ENCODE measurements around the gene HSDL1. TPM values are rescaled to one million over a fixed set of nuclear protein-coding genes. Genes with fewer than 3 reads are reported as not detected.
A peak's percentile ranks its signal among the peaks of the same experiment; 100 is the strongest.

The HSDL1 gene
- polyA plus RNA-seq, result 10 to 100 TPM in 2 of 4 donors, 1 to 10 TPM in 2; 7.1 to 18.7 (median 10.4) TPM
- long read RNA-seq, donor 1, result 0 reads
- long read RNA-seq, donor 2, partial matches to known transcripts, result 0 of 4 reads
- long read RNA-seq, donor 2, other reads (novel, unspliced or antisense), result 0 of 4 reads
- long read RNA-seq, donor 3, transcript HSDL1-208 (1 exons, 3,059 nt), result major isoform, 9 of 10 reads
- long read RNA-seq, donor 3, partial matches to known transcripts, result 0 of 10 reads
- long read RNA-seq, donor 3, other reads (novel, unspliced or antisense), result 0 of 10 reads
- long read RNA-seq, donor 4, result 0 reads
- long read RNA-seq, donor 5, transcript HSDL1-208 (1 exons, 3,059 nt), result major isoform, 5 of 5 reads
- long read RNA-seq, donor 5, partial matches to known transcripts, result 0 of 5 reads
- long read RNA-seq, donor 5, other reads (novel, unspliced or antisense), result 0 of 5 reads
- long read RNA-seq, donor 6, partial matches to known transcripts, result 0 of 7 reads
- long read RNA-seq, donor 6, other reads (novel, unspliced or antisense), result 0 of 7 reads
- long read RNA-seq, donor 7, transcript HSDL1-201 (6 exons, 3,519 nt), result minor isoform, 20 of 56 reads
- long read RNA-seq, donor 7, transcript HSDL1-208 (1 exons, 3,059 nt), result major isoform, 35 of 56 reads
- long read RNA-seq, donor 7, partial matches to known transcripts, result 0 of 56 reads
- long read RNA-seq, donor 7, other reads (novel, unspliced or antisense), result 0 of 56 reads
- long read RNA-seq, donor 8, result 0 reads
- long read RNA-seq, donor 9, partial matches to known transcripts, result 0 of 2 reads
- long read RNA-seq, donor 9, other reads (novel, unspliced or antisense), result 0 of 2 reads
- long read RNA-seq, donor 10, transcript HSDL1-201 (6 exons, 3,519 nt), result minor isoform, 7 of 16 reads
- long read RNA-seq, donor 10, transcript HSDL1-208 (1 exons, 3,059 nt), result major isoform, 8 of 16 reads
- long read RNA-seq, donor 10, partial matches to known transcripts, result 0 of 16 reads
- long read RNA-seq, donor 10, other reads (novel, unspliced or antisense), result 0 of 16 reads

DNA sequence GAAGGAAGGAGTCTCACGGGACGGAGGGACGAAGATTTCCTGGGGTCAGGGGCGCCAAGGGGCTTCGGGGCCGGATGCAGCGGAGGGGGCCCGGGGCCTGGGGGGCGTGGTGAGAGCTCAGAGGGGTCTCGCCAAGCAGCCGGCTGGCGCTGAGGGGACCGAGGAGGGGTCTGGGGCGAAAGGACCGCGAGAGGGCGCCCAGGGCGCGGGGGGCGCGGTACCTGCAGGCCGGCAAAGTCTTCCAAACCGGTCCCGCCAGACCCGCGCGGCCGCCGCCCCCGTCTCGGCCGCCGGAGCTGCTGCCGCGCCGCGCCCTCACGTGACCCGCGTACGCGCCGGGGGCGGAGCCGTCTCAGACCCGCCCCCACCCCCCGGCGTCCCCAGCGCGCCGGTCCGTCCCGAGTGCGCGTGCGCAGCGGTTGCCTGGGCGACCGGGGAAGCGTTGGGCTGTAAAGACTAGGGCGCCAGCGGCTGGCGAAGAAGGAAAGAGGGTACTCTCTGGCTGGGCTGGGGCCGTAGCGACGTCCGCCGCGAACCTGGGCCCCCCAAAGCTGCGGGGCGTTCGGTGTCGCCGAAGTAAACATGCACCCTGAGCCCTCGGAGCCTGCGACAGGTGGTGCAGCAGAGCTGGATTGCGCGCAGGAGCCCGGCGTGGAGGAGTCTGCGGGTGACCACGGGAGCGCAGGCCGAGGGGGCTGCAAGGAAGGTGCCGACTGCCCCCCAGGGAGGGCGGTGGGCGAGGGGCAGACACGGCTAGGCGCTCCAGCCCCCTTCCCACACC, at the start of gene HSDL1, which contains the start of gene DNAAF1:
TSS of gene HSDL1 (minus strand) at position 319 of the 781 bp plus-strand sequence. CDS start 13,856 bp downstream, outside the sequence.
TSS of gene DNAAF1 (plus strand) at position 450 of the 781 bp plus-strand sequence. CDS start at position 583, 133 bp downstream.
- H3K9me3 ChIP-seq (ENCODE audit: control insufficient read depth in 2 of 2, insufficient read depth in 1 of 2, low read depth in 1 of 2, low read length in 1 of 2), result no peaks in the 10 kb centered on the region
- FAIRE-seq (no peak), DNase-seq (peak; percentile 88 to 96)
- no peaks in the 10 kb centered on the region for H3K27me3 ChIP-seq (ENCODE audit: control insufficient read depth in 3 of 3, insufficient read depth in 3 of 3, low read length in 3 of 3)
- no peaks in the 10 kb centered on the region for H3K36me3 ChIP-seq (ENCODE audit: control insufficient read depth in 3 of 3, insufficient read depth in 2 of 3, low read depth in 1 of 3, low read length in 3 of 3)
- peak within 1 kb of the TSS; percentile 68 to 88 (median 87) for H3K4me3 ChIP-seq (ENCODE audit: low read depth in 1 of 3, low read length in 3 of 3)
- H3K27ac ChIP-seq (ENCODE audit: low read depth in 1 of 3, low read length in 2 of 3), result peak within 1 kb of the TSS in 2 of 3 donors; percentile 36 to 39
- peaks cover 0 to 4% (median 0%) of the 10 kb centered on the region in 3 donors for H3K4me1 ChIP-seq (ENCODE audit: control insufficient read depth in 3 of 3, insufficient read depth in 2 of 3, low read depth in 1 of 3, low read length in 2 of 3)
- WGBS, 3 donors, result 0 to 1% (median 1%) methylated on average over 51 to 89 of the region's 89 CpGs

DNA sequence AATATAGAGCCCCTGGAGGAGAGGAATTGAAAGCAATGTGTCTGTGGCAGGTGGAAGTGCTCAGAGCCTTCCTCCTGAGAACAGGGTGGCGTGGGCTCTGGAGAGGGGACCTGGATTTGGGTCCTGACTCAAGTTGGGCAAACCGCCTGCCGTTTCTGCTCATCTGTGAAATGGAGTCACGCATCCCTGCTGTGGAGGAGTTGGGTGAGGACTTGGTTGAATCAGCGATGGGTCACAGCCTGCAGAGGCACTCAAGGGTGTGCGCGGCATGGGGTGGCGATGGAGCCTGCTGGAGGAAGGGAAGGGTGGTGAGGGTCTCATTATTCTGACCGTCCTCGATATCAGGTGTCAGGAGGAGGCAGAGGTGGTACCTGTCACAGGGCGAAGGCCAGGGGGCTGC, 49.0 kb upstream of the HSDL1 start:
- DNase-seq, result no peak
- 82 to 95% (median 87%) methylated on average over 9 to 11 of the region's 11 CpGs for WGBS, 3 donors
- H3K4me3 ChIP-seq (ENCODE audit: low read depth in 1 of 3, low read length in 3 of 3), result no peak overlapping the region

DNA sequence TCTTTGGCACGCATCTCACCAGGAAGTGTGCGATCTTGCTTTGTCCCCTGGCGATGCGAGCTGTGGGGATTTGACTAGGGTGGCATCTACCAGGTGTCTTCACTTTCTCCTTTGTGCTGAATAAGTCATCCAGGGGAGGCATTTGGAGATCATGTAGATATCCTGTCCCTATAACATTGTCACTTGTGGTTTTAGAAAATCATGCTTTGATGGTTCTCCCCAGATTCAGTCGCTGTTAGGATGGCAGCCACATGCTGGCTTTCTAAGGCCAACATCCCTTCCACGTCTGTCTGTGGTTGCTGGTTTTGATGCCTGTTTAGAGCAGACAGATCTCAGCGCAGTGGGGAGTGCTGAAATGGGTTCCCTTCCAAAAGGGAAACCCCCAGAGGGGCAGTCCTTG, 48.5 kb upstream of the HSDL1 start:
- no peaks in the 10 kb centered on the region for H3K9me3 ChIP-seq (ENCODE audit: control insufficient read depth in 2 of 2, insufficient read depth in 1 of 2, low read depth in 1 of 2, low read length in 1 of 2)
- no peaks in the 10 kb centered on the region for H3K4me1 ChIP-seq (ENCODE audit: control insufficient read depth in 3 of 3, insufficient read depth in 2 of 3, low read depth in 1 of 3, low read length in 2 of 3)
- DNase-seq (no peak), FAIRE-seq (no peak)
- H3K36me3 ChIP-seq (ENCODE audit: control insufficient read depth in 3 of 3, insufficient read depth in 2 of 3, low read depth in 1 of 3, low read length in 3 of 3), result no peaks in the 10 kb centered on the region
- H3K27me3 ChIP-seq (ENCODE audit: control insufficient read depth in 3 of 3, insufficient read depth in 3 of 3, low read length in 3 of 3), result peaks cover 0 to under 1% (median 0%) of the 10 kb centered on the region in 3 donors
- no peak overlapping the region for H3K4me3 ChIP-seq (ENCODE audit: low read depth in 1 of 3, low read length in 3 of 3)
- 74 to 84% (median 78%) methylated on average over 7 of the region's 7 CpGs for WGBS, 3 donors
- no peak overlapping the region for H3K27ac ChIP-seq (ENCODE audit: low read depth in 1 of 3, low read length in 2 of 3)

More for the DNA sequence above, 49.0 kb upstream of the HSDL1 start:
- no peak overlapping the region for H3K27ac ChIP-seq (ENCODE audit: low read depth in 1 of 3, low read length in 2 of 3)
- H3K4me1 ChIP-seq (ENCODE audit: control insufficient read depth in 3 of 3, insufficient read depth in 2 of 3, low read depth in 1 of 3, low read length in 2 of 3), result no peaks in the 10 kb centered on the region
- peaks cover 0 to 6% (median 0%) of the 10 kb centered on the region in 3 donors for H3K27me3 ChIP-seq (ENCODE audit: control insufficient read depth in 3 of 3, insufficient read depth in 3 of 3, low read length in 3 of 3)
- no peak for FAIRE-seq
- no peaks in the 10 kb centered on the region for H3K9me3 ChIP-seq (ENCODE audit: control insufficient read depth in 2 of 2, insufficient read depth in 1 of 2, low read depth in 1 of 2, low read length in 1 of 2)
- H3K36me3 ChIP-seq (ENCODE audit: control insufficient read depth in 3 of 3, insufficient read depth in 2 of 3, low read depth in 1 of 3, low read length in 3 of 3), result no peaks in the 10 kb centered on the region

DNA sequence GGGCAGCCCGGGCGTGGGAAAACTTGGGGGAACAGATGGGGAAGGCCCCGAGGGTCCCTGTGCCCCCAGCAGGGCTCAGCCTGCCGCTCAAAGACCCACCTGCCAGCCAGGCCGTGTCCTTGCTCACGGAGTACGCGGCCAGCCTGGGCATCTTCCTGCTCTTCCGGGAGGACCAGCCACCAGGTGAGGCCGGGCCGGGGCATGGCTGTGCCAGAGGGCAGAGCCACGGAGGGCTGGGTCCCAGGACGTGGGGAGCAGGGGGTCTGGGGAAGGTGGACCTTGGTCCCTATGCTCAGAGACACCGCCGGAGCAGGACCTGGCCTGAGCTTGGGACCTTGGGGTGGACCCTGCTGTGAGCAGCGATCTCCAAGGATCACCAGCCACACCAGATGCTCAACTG, 46.5 kb upstream of the HSDL1 start:
- DNase-seq (no peak), FAIRE-seq (no peak)
- WGBS, 3 donors, result 85 to 96% (median 93%) methylated on average over 14 to 16 of the region's 16 CpGs
- no peak overlapping the region for H3K27ac ChIP-seq (ENCODE audit: low read depth in 1 of 3, low read length in 2 of 3)
- no peaks in the 10 kb centered on the region for H3K4me1 ChIP-seq (ENCODE audit: control insufficient read depth in 3 of 3, insufficient read depth in 2 of 3, low read depth in 1 of 3, low read length in 2 of 3)
- H3K9me3 ChIP-seq (ENCODE audit: control insufficient read depth in 2 of 2, insufficient read depth in 1 of 2, low read depth in 1 of 2, low read length in 1 of 2), result no peaks in the 10 kb centered on the region
- no peak overlapping the region for H3K4me3 ChIP-seq (ENCODE audit: low read depth in 1 of 3, low read length in 3 of 3)
- no peaks in the 10 kb centered on the region for H3K27me3 ChIP-seq (ENCODE audit: control insufficient read depth in 3 of 3, insufficient read depth in 3 of 3, low read length in 3 of 3)
- H3K36me3 ChIP-seq (ENCODE audit: control insufficient read depth in 3 of 3, insufficient read depth in 2 of 3, low read depth in 1 of 3, low read length in 3 of 3), result no peaks in the 10 kb centered on the region

DNA sequence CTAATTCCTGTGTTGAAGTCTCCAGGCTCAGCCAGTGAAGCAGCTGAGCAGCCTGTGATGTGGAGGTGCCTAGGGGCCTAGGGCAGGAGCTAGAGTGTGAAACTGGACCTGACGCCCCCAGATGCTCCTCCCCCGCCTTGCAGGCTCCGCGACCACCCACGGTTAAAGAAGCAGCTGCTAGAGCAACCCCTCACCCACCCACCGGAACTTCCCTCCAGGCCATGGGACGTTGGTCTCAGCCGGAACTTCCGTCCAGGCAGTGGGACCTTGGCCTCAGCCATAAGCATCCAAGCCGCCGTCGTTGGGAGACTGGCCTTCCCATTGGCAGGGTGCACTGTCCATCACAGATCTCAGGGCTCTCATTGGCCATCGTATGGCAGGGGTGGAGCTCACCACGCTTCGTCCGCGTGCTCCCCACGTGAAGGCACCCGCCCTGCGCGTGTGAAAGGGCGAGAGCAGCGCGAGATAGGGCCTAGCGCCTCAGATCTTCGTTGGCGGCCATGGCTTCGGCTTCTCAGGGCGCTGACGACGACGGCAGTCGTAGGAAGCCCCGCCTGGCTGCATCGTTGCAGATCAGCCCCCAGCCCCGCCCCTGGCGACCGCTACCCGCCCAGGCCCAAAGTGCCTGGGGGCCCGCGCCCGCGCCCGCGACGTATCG, 45.9 kb upstream of the HSDL1 start, which contains the start of gene ADAD2:
TSS of gene ADAD2 (plus strand) at position 427 of the 658 bp plus-strand sequence. CDS start at position 501, 74 bp downstream.
- Histone ChIP-seq H3K27me3 (ENCODE audit: control insufficient read depth in 3 of 3, insufficient read depth in 3 of 3, low read length in 3 of 3) (no peaks in the 10 kb centered on the region), H3K4me3 (ENCODE audit: low read depth in 1 of 3, low read length in 3 of 3) (no peak within 1 kb of the TSS), H3K4me1 (ENCODE audit: control insufficient read depth in 3 of 3, insufficient read depth in 2 of 3, low read depth in 1 of 3, low read length in 2 of 3) (peaks cover 0 to 1% (median 0%) of the 10 kb centered on the region in 3 donors), H3K9me3 (ENCODE audit: control insufficient read depth in 2 of 2, insufficient read depth in 1 of 2, low read depth in 1 of 2, low read length in 1 of 2) (no peaks in the 10 kb centered on the region), H3K27ac (ENCODE audit: low read depth in 1 of 3, low read length in 2 of 3) (no peak within 1 kb of the TSS), H3K36me3 (ENCODE audit: control insufficient read depth in 3 of 3, insufficient read depth in 2 of 3, low read depth in 1 of 3, low read length in 3 of 3) (no peaks in the 10 kb centered on the region)
- DNase-seq (no peak), FAIRE-seq (no peak)
- 91 to 93% (median 91%) methylated on average over 47 of the region's 47 CpGs for WGBS, 3 donors

DNA sequence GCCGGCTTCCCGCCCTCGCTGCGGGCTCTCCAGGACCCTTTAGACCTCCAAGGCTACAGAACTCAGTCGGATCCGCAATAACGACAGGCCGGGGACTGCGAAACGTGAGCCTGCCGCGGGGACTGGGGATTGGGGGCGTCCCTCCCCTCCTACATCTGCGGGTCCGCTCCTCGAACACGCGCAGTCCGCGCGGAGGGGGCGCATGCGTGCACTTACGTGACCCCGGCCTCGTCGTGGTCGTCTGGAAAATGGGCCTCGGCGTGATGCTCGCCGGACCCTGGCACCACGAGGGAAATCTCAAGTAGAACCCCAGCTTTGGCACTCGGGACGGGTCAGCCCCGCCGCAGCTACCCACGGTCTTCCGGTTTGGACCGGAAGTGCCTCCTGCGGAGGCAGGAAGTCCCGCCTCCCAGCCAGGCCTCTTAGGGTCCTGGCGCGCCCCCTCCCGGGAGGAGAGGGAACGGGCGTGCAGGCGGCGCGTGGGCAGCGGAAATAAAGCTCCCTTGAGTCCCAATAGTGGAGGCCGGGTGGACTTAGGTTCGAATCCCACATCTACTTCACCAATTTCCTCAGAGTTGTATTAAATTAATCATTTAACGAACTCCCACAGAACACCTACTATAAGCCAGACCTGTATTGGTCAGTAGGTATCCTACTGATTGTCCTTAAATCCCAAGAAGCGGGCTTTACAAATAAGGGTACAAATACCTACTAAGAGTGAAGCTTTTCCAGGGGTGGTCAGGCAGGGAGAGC, 41.9 kb upstream of the HSDL1 start, which contains the start of gene TAF1C:
TSS of gene TAF1C (minus strand) at position 373 of the 753 bp plus-strand sequence. CDS start 2,069 bp downstream, outside the sequence.
- peak within 1 kb of the TSS in 2 of 3 donors; percentile 17 to 80 for H3K27ac ChIP-seq (ENCODE audit: low read depth in 1 of 3, low read length in 2 of 3)
- WGBS, 3 donors, result 2 to 3% (median 3%) methylated on average over 54 to 55 of the region's 55 CpGs
- H3K36me3 ChIP-seq (ENCODE audit: control insufficient read depth in 3 of 3, insufficient read depth in 2 of 3, low read depth in 1 of 3, low read length in 3 of 3), result peaks cover 3 to 35% (median 10%) of the 10 kb centered on the region in 3 donors
- H3K4me3 ChIP-seq (ENCODE audit: low read depth in 1 of 3, low read length in 3 of 3), result peak within 1 kb of the TSS; percentile 73 to 96 (median 94)
- H3K27me3 ChIP-seq (ENCODE audit: control insufficient read depth in 3 of 3, insufficient read depth in 3 of 3, low read length in 3 of 3), result no peaks in the 10 kb centered on the region
- FAIRE-seq (no peak), DNase-seq (peak; percentile 94 to 97)
- H3K9me3 ChIP-seq (ENCODE audit: control insufficient read depth in 2 of 2, insufficient read depth in 1 of 2, low read depth in 1 of 2, low read length in 1 of 2), result no peaks in the 10 kb centered on the region
- peaks cover 0 to 2% (median 0%) of the 10 kb centered on the region in 3 donors for H3K4me1 ChIP-seq (ENCODE audit: control insufficient read depth in 3 of 3, insufficient read depth in 2 of 3, low read depth in 1 of 3, low read length in 2 of 3)

DNA sequence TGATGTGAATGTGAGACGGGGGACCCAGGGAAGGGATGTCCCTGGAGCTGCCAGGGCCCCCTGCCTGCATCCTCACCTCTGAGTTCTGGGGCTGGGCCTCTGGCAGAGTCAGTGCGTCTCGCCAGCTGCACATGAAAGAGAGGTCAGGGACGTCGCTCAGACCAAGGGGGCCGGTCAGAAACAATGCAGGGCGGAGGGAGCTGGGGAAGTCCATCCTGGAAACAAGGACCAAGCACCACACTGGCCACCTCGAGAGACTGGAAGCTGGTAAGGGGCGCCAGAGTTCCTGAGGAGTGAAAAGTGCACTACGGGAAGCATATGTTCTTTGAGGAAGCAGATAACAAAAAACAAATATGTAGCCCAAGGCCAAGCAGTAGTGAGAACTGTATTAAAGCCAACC, 39.8 kb upstream of the HSDL1 start:
- peaks cover 0 to 2% (median 0%) of the 10 kb centered on the region in 3 donors for H3K4me1 ChIP-seq (ENCODE audit: control insufficient read depth in 3 of 3, insufficient read depth in 2 of 3, low read depth in 1 of 3, low read length in 2 of 3)
- DNase-seq (no peak), FAIRE-seq (no peak)
- no peaks in the 10 kb centered on the region for H3K27me3 ChIP-seq (ENCODE audit: control insufficient read depth in 3 of 3, insufficient read depth in 3 of 3, low read length in 3 of 3)
- H3K36me3 ChIP-seq (ENCODE audit: control insufficient read depth in 3 of 3, insufficient read depth in 2 of 3, low read depth in 1 of 3, low read length in 3 of 3), result peaks cover 8 to 56% (median 23%) of the 10 kb centered on the region in 3 donors
- H3K4me3 ChIP-seq (ENCODE audit: low read depth in 1 of 3, low read length in 3 of 3), result no peak overlapping the region
- 75 to 88% (median 85%) methylated on average over 10 of the region's 10 CpGs for WGBS, 3 donors
- H3K9me3 ChIP-seq (ENCODE audit: control insufficient read depth in 2 of 2, insufficient read depth in 1 of 2, low read depth in 1 of 2, low read length in 1 of 2), result no peaks in the 10 kb centered on the region
- H3K27ac ChIP-seq (ENCODE audit: low read depth in 1 of 3, low read length in 2 of 3), result no peak overlapping the region
